Measurements from ENCODE around the gene CYTH2.

CYTH2 gene

GRCh38 chr19:48473161-48473966 is 4.2 kb downstream of the CYTH2 start:
- H3K79me2 ChIP-seq (ENCODE audit: insufficient read depth, low read length), result peaks cover 41% of the 10 kb centered on the region
- H3K4me3 ChIP-seq (ENCODE audit: low read length, poor library complexity, severe bottlenecking), result no peak overlapping the region
- TF ChIP-seq EZH2phosphoT487 (IDR thresholded peaks at IDR 0.05; ENCODE audit: borderline replicate concordance), result no peak
- H3K9me2 ChIP-seq (replicated peaks; ENCODE audit: low read depth, low read length), result no peaks in the 10 kb centered on the region
- H3K36me3 ChIP-seq (ENCODE audit: insufficient read depth, low read length), result peaks cover 63% of the 10 kb centered on the region; the same call in 1 of the 2 replicates
- peaks cover 33% of the 10 kb centered on the region for H4K20me1 ChIP-seq (ENCODE audit: insufficient read depth, low read length, poor library complexity, severe bottlenecking)
- H3K9ac ChIP-seq (ENCODE audit: low read depth, low read length, poor library complexity, severe bottlenecking), result no peak overlapping the region
- no peaks in the 10 kb centered on the region for H3K9me3 ChIP-seq (ENCODE audit: insufficient read depth, low read depth, low read length)
- H3F3A ChIP-seq (ENCODE audit: low read depth), result no peaks in the 10 kb centered on the region
- no peak overlapping the region for H3K4me2 ChIP-seq (ENCODE audit: low read depth, low read length, poor library complexity, severe bottlenecking)
- H2AFZ ChIP-seq (ENCODE audit: low read length), result no peak overlapping the region
- H3K4me1 ChIP-seq (ENCODE audit: insufficient read depth, low read length, poor library complexity, severe bottlenecking), result peaks cover 15% of the 10 kb centered on the region
- no peaks in the 10 kb centered on the region for H3K27me3 ChIP-seq (ENCODE audit: insufficient read depth, low read length, poor library complexity, severe bottlenecking)

- no peak overlapping the region for H3K9ac ChIP-seq (ENCODE audit: low read depth, low read length, poor library complexity, severe bottlenecking)
- H3K9me3 ChIP-seq (ENCODE audit: insufficient read depth, low read depth, low read length), result no peaks in the 10 kb centered on the region
- peaks cover 41% of the 10 kb centered on the region for H3K79me2 ChIP-seq (ENCODE audit: insufficient read depth, low read length)
- H2AFZ ChIP-seq (ENCODE audit: low read length), result no peak overlapping the region
- H3K4me2 ChIP-seq (ENCODE audit: low read depth, low read length, poor library complexity, severe bottlenecking), result no peak overlapping the region
- TF ChIP-seq EZH2phosphoT487 (IDR thresholded peaks at IDR 0.05; ENCODE audit: borderline replicate concordance), result no peak
- no peak for TF ChIP-seq CTCF (conservative IDR thresholded peaks at IDR 0.05; ENCODE audit: low read length)
- no peaks in the 10 kb centered on the region for H3K27me3 ChIP-seq (ENCODE audit: insufficient read depth, low read length, poor library complexity, severe bottlenecking)
- H3K4me3 ChIP-seq (ENCODE audit: low read length, poor library complexity, severe bottlenecking), result no peak overlapping the region
- H3K9me2 ChIP-seq (replicated peaks; ENCODE audit: low read depth, low read length), result no peaks in the 10 kb centered on the region
- peaks cover 13% of the 10 kb centered on the region for H3K4me1 ChIP-seq (ENCODE audit: insufficient read depth, low read length, poor library complexity, severe bottlenecking)
- peaks cover 67% of the 10 kb centered on the region; the same call in 1 of the 2 replicates for H3K36me3 ChIP-seq (ENCODE audit: insufficient read depth, low read length)
- no peaks in the 10 kb centered on the region for H3F3A ChIP-seq (ENCODE audit: low read depth)
- peaks cover 33% of the 10 kb centered on the region for H4K20me1 ChIP-seq (ENCODE audit: insufficient read depth, low read length, poor library complexity, severe bottlenecking)
Observed at GRCh38 chr19:48474084-48474592, 5.0 kb downstream of the CYTH2 start.

- Histone ChIP-seq H3K9me2 (replicated peaks; ENCODE audit: low read depth, low read length) (no peaks in the 10 kb centered on the region), H3K36me3 (ENCODE audit: insufficient read depth, low read length) (peaks cover 66% of the 10 kb centered on the region; the same call in 1 of the 2 replicates), H3K27me3 (ENCODE audit: insufficient read depth, low read length, poor library complexity, severe bottlenecking) (no peaks in the 10 kb centered on the region), H3K9ac (ENCODE audit: low read depth, low read length, poor library complexity, severe bottlenecking) (no peak overlapping the region), H2AFZ (ENCODE audit: low read length) (no peak overlapping the region), H3K4me3 (ENCODE audit: low read length, poor library complexity, severe bottlenecking) (no peak overlapping the region), H3F3A (ENCODE audit: low read depth) (no peaks in the 10 kb centered on the region), H3K79me2 (ENCODE audit: insufficient read depth, low read length) (peaks cover 31% of the 10 kb centered on the region), H3K4me1 (ENCODE audit: insufficient read depth, low read length, poor library complexity, severe bottlenecking) (peaks cover 5% of the 10 kb centered on the region), H4K20me1 (ENCODE audit: insufficient read depth, low read length, poor library complexity, severe bottlenecking) (peaks cover 24% of the 10 kb centered on the region), H3K4me2 (ENCODE audit: low read depth, low read length, poor library complexity, severe bottlenecking) (no peak overlapping the region), H3K9me3 (ENCODE audit: insufficient read depth, low read depth, low read length) (no peaks in the 10 kb centered on the region)
- TF ChIP-seq EZH2phosphoT487 (IDR thresholded peaks at IDR 0.05; ENCODE audit: borderline replicate concordance) (no peak), CTCF (conservative IDR thresholded peaks at IDR 0.05; ENCODE audit: low read length) (no peak)
Observed at GRCh38 chr19:48475369-48476068, 6.3 kb downstream of the CYTH2 start.

Data from Loucy (cell line).